A204.1 (cell line): ENCODE results near the gene CST8.

Experiments used
- FAIRE-seq: peaks from 2 replicates; lab custom pipeline; 2012; peaks lifted over from hg19 to GRCh38; lab: Jason Lieb, UNC

Gene CST8

DNA sequence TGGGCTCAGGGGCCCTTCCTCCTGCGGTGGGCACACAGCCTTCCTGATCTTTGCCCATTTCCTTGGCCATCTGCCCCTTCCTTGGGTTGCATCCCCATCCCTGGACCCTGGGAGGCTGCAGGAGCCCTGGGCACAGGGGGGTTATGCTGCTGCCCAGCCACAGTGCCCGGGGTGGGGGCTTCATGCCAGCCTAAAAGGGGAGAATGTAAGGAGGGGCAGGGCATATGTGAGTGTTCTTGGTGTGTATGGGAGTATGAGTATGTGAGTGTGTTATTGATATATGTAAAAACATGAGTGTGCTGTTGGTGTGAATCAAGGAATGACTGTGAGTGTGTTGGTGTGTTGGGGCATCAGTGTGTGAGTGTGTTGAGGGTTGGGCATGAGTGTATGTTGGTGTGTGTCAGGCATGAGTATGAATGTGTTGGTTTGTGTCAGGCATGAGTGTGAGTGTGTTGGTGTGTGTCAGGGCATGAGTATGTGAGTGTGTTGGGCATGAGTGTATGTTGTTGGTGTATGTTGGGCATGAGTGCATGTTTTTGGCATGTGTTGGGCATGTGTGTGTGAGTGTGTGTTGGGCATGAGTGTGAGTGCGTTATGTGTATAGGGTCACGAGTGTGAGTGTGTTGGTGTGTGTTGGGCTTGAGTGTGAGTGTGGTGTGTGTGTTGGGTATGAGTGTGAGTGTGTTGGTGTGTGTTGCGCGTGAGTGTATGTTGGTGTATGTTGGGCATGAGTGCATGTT, 14.7 kb upstream of the CST8 start:
- FAIRE-seq = no peak

DNA sequence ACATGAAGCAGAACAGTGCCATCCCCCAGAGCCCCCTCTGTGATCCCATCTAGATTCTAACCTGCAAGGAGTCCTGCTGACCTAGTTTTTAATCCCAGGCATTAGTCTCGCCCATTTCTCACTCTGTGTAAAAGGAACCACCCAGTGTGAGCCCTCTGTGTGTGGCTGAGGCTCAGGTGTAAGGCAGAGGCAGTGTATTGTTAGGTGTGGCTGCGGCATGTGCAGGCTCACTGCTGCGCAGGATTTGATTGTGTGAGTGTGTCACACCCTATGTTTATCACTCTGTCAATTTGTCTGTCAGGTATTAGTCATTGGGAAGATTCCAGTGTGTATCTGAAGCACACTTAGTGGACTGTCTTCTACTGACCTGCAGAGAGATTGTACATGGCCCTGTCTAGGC, 13.7 kb upstream of the CST8 start:
- FAIRE-seq = no peak

DNA sequence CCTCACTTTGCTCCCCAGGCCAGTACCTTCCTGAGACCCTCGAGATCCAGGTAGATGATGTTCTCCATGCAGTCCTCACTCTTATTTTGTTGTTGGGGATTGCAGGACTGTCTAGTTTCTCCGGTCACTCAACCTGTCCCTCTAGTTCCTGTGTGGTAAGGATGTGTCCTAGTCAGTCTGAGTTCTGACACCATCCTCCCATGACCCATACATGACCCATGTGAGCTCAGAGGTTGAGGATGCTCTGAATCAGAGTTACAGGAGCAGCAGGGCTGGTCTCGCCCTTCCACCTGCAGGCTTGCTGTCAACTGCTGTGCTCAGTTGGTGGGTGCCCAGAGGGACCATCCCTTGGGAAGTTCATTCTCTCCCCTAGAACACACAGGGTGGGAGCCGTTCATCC, 11.9 kb upstream of the CST8 start:
- no peak for FAIRE-seq

DNA sequence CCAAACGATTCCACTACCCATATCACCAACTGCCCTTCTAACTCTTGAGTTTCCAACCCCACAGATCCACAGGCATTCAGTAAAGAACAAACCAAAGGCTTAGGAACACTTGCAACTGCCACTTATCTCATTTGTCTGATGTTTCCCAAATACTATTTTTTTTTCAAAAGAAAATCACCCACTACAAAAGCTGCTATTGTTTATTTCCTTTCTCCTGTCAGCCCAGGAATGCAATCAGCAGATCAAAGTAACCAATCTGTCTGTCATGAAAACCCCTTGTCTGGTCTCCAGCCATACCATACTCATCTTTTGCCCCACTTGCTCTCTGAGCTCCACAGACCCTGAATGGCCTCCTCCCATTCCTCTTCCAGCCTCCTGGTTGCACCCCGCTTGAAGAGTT, 8.8 kb upstream of the CST8 start:
- FAIRE-seq = no peak

DNA sequence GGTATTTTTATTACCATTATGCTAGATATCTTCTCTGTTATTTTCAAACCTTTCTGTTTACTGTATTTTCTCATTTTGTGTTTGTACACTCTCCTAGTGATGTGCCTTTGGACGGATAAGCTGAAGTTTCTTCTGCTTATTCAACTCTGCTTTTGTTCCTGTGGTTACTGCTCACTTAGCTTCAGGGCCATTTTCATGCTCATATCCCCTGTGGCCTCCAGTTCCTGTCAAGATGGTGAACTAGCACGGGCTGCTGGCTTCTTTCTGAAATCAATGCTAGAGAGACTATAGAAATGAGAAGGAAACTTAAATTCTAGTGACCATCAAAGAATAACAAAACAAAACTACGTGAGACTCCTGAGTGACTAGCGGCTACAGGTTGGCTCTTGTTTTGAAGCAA, 6.8 kb upstream of the CST8 start:
- FAIRE-seq = no peak

DNA sequence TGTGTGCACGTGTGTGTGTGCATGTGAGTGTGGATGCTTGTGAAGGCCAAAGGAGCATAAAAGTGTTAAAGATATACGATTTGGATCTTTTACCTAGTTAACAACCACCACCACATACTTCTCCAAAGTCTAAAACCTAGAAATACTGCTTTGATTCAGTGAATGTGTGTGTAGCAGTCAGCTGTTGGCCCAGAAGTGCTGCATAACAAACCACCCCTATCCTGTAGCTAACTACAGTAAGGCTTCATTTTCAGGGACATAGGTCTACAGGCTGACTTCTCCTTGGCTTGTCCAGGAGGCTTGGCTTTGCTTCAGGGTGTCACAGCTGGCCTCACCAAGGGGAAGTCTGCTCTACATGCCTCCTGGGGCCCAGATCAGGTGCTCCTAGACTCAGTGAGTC, 2.4 kb upstream of the CST8 start:
- no peak for FAIRE-seq

DNA sequence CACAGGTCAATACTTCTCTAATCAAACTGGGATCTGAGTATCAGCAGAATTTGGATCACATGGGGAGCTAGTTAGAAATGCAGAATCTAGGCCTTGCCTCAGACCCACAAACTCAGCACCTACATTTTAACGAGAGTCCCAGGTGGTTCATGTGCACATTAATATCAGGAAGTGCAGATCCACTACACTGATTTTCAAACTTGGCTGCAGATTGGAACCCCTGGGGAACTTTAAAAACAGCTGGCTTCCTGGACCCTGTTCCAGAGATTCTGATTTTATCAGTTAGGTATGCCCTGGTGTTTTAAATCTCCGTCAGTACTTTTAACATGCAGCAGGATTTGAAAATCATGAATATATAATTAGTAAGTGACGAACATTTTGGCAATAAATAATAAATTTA, 1.9 kb upstream of the CST8 start:
- no peak for FAIRE-seq

DNA sequence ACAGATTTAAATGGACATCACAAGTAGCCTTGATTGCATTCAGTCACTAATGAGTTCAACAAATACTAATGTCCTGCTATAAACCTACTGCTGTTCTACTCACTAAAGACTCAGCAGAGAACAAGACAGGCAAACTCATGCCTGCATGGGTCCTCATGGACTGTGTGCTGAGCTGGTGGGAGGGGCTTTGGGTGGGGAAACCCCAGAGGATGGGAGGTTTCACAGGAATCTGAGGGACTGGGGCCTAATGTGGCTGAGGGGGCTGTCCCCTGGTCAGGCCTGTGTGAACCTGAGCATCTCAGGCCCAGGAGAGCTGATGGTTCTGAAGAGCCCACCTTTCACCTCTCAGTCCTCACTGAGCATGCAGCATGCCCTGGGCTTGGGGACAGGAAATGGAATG, 1.4 kb downstream of the CST8 start:
- no peak for FAIRE-seq

DNA sequence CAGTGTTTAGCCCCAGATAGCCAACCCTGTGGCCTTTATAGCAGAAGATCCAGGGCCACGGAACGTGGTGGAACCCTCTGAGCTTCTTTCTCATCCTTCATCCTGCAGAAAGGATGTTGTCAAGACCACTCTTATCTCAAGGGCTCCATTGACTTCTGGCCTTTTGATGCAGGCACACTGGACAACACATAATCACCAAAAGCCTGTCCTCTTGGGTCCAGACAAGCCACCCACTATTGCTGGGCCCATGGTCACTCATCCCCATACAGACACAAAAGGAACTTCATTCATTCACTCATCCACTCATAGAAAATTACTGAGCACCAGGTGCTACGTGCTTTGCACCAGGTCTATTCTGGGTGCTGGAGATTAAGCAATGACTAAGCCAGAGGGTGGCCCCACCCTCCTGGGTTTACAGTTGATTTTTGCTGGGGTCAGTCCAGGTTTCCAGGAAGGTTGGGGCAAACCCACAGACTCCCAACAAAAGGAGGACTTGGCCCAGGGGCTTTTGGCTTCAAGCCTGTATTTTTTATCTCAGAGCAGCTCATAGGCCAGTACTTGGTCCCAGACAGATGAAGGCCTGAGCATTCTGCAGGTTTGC, 2.4 kb downstream of the CST8 start:
- FAIRE-seq = no peak

DNA sequence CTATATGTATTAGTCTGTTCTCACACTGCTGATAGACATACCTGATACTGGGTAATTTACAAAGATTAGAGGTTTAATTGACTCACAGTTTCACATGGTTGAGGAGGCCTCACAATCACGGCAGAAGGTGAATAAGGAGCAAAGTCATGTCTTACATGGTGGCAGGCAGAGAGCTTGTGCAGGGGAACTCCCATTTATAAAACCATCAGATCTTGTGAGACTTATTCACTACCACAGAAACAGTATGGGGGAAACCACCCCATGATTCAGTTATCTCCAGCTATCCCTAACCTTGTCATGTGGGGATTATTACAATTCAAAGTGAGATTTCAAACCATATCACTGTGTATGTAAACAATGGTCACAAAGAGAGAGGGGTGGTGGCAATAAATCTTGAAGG, 6.6 kb downstream of the CST8 start:
- FAIRE-seq = no peak

DNA sequence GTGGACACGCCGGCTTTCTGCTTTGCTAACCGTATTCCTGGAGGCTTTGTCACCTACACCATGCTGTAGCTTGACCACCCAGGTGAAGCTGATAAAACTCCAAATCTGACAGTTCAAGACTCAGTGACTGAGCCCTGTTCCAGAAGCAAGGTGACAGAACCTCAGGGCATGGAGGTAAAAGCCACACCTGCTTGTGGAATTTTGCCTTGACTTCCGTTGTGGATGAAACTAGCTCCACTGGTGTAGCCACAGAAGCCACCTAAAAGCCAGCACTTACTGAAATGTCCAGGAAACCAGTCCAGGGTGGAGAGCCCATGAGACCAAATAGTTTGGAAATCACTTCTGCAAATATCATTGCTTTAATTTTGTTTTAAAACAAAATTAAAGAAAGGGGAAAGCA, 11.0 kb downstream of the CST8 start:
- no peak for FAIRE-seq

DNA sequence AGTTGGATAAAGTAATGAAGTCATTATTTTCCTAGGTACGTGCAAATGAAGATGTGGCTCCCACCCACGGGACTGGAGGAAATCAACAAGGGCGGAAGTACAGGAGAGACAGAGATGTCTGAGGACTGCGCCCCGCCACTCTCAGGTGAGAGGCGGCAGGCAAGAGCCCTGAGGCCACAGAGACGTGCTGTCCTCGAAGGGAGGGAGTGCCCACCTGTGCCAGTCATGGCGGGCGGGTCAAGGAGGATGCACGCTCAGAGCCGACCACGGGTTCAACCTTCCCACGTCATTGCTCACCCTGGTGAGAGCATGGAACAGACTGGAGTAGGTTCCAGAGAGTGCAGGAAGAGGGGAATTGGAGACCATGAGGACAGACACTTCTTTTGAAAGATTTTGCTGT, 12.7 kb downstream of the CST8 start:
- FAIRE-seq = no peak

DNA sequence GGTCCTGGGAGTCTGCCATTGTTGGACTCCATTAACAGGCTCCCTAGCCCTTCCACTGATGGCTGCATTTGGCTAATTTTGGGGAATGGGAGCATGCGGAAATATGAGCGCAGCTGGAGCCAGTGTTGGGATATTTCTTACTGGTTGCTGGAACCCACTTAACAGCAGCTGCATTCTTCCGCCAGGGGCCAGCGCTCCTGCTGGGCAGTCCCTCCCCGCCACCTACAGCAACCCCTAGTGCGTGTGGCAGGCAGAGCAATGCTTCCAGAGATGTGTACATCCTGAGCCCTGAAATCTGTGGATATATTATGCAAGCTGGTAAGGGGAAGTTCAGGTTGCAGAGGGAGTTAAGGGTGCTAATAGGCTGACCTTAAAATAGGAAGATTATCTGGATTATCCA, 16.4 kb downstream of the CST8 start:
- no peak for FAIRE-seq

DNA sequence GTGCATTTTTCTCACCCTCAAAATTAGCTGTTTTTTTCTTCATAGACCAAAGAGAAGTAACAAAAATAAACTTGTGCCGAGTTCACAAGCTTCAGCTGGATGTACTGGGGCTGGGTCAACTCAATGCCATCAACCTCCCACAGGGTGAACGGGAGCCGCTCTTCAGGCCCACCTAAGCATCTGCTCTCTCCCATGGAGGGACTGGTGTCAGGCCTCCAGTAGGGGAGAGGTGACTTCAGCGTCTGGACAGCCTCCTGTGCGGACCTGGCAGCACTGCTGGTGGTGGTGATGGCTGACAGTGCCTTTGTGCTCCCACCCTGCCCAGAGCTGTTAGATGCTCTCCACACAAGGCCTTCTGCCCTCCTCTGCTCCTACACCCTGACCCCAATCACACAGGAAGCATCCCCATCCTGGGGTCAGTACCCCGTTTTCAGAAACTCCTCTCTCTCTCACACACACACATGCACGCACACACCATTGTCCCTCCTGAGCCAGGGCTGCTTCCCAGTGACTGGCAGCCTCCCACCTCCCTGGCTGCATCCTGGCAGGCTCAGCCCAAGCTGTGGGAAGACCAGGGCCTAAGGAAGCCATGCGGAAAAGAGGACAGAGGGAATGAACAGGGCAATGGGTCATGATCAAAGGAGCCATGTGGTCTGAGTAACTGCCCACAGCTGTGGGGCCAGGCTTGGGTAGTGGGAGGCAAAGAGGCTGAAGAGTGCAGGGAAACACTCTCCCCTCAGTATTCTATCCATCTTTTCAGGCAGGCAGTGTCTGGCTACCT, 17.7 kb downstream of the CST8 start:
- no peak for FAIRE-seq

DNA sequence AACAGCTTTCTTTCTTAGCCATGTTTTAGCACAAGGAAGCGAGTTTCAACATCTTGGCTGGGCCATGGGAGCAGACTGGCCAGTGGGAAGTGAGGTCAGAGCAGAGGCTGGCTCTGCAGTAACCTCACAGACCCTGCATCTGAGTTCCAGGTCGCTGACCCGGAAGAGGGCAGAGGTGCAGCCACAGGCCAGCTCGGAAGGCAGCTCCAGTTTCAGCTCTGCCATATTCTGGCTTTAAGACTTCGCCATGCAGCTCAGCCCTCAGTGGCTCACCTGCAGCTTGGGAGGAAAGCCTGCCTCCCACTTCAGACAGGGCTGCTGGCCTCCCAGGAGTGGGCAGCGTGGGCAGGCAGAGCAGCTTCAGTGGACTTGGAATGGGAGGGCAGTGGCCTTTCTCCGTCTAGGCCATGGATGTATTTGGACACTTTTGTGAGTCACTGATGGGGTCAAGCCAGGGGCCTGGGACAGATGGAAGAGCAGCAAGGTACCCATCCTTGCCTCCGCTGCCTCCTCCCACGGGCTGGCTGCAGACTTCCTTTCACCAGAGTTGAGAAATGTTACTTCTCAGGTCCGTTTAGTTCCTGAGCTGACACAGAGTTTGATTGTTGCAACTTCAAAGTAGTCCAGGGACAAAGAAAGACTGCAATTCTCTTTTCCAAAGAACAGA, 18.5 kb downstream of the CST8 start:
- FAIRE-seq = no peak

DNA sequence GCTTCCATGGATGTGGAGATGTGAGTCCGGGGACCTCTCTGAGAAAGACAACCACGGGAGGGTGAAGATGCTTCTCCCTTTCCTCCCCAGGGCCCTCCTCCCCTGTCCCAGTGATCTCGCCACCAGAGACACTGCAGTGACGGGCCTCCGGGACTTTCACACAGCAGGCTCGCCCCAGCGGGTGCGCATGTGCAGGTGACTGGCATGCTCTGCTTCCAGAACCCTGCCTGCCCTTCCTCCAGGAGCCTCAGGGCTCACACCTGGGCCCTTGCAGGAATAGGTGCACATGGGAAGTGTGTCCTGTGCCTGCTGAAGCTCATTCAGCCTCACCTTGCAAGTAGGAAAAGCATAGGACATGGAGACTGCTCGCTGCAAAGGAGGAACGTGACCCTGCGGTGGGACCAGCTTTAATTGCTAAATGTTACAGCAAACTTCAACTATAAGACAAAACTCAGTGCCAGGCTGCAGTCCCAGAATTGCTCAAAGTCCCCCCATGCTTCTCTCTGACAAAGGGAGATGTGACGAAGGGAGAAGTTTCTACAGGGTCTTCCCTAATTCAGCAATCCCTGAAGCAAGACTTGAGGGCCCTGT, 19.2 kb downstream of the CST8 start:
- no peak for FAIRE-seq

DNA sequence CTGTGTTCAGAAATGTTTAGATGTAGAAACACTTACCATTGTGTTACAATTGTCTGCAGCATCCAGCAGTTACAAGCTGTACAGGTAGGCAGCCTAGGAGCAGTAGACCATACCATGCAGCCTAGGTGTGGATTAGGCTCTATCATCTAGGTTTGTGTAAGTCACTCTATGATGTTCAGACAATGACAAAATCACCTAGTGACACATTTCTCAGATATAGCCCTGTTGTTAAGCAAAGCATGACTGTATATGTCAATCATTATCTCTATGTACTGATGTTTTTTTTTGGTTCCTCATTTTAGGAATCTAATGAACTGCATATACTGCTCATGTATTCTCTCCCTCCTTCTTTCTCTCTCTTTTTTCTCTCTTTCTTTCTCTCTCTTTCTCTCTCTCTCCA, 22.2 kb downstream of the CST8 start:
- no peak for FAIRE-seq

DNA sequence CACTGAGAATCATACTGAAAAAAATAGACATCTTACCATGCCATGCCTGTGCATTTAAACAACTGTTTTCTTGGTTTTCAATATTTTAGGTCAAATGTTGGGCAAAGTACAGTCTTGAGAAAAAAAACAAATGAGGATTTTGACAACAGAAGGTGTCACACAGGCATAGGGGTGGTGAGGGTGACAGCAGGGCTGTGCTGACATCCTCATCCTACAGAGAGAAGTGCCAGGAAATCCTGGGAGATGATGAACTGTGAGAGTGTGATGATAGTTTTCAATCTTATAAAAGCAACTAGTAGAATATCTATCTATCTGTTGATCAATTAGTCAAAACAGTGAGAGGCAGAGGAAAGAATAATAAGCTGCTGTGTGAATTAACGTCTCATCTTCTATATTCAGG, 23.9 kb downstream of the CST8 start:
- FAIRE-seq = no peak

DNA sequence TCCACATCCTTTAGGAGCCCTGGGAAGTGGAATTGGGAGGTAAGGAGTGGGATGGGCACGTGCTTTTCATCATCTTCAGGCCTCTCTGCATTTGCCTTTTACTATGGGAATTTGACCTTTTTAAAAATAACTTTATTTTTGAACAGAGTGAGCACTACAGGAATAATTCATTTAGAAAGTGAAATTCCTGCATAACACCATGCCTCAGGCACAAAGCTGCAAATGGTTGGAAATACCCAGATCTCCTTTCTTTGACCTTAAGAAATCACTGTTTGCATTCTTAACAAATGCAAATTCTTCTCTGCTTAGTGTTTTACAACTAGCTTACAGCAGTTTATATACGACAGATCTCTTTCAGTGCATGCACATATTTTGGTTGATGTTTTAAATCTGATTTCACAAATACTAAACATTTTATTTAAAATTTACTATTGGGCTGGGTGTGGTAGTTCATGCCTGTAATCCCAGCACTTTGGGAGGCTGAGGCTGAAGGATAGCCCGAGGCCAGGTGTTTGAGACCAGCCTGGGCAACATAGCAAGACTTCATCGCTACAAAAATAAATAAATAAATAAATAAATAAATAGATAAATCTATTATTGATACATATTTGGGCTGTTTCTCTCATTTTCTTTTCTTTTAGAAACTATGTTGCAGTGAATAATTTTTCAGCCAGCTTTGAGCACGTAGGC, 24.5 kb downstream of the CST8 start:
- FAIRE-seq = no peak

DNA sequence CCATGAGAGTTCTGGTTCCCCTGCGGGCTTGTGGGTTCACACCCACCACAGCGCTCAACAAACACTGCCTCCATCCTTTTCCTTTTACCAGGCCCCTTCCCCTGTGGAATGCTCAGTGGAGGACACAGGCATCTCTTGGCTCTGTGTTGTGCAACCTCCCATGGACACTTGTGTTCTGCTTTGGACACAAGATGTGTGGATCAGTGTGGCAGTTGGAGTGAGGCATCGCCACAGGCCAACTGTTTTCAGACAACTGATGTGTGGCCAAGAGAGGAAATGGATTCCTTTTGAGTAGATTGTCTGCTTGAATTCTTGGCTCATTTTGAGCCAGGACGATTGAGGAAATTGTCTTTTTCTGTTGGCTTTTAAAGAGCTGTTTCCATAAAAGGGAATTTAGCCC, 26.8 kb downstream of the CST8 start:
- no peak for FAIRE-seq

DNA sequence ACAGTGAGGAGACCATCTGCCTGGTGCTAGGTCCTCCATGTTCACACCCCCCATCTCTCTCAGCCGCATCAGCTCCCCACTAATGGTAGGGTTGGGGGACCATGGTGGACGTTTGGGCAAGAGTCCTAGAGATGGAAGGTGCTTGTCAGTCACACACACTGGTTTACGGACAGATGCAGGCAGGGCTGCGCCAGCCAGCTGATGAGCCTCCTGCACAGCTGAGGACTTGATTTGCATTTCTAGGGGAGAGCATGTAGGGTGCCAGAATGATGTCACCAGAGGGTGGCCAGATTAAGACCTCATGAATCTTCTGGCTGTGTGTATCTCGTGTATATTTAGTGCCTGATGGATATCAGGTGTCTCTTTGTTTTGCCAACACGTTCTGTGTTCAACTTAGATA, 28.6 kb downstream of the CST8 start:
- no peak for FAIRE-seq

DNA sequence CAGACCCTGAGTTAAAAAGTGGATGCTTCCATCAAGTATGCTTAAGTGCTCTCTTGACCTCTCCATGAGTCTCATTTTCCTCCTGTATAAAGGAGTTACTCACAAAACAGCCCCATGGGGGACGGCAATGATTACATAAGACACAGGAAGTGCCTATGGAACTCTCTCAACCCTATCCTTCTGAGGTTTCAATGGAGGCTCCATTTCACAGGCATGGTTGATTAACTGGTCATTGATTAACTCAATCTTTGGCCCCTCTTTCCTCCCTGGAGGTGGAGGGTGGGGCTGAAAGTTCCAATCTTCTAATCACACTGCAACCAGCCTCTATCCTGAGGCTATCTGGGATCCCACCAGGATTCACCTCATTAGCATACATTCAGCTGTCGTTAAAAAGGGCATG, 29.3 kb downstream of the CST8 start:
- no peak for FAIRE-seq
